Stimulated activated CD4-positive, alpha-beta T cell treated with anti-CD3 and anti-CD28 coated beads, TNF-alpha, amount 100 ng/mL, for 4 hours (primary cell): ENCODE measurements around the gene P2RY14.
A peak's percentile ranks its signal among the peaks of the same experiment; 100 is the strongest.
"Not testable (repeated sequence)": the region's sequence is repeated elsewhere in the genome, so short reads cannot be mapped to it uniquely, and the experiment has no call there.

Source experiments
- DNase-seq, 3 experiments: peaks; one replicate each; pipeline ENCODE4 v3.0.0-alpha.2; 2020; ENCODE audit warnings: low read depth in 3 of 3

The P2RY14 gene

DNA sequence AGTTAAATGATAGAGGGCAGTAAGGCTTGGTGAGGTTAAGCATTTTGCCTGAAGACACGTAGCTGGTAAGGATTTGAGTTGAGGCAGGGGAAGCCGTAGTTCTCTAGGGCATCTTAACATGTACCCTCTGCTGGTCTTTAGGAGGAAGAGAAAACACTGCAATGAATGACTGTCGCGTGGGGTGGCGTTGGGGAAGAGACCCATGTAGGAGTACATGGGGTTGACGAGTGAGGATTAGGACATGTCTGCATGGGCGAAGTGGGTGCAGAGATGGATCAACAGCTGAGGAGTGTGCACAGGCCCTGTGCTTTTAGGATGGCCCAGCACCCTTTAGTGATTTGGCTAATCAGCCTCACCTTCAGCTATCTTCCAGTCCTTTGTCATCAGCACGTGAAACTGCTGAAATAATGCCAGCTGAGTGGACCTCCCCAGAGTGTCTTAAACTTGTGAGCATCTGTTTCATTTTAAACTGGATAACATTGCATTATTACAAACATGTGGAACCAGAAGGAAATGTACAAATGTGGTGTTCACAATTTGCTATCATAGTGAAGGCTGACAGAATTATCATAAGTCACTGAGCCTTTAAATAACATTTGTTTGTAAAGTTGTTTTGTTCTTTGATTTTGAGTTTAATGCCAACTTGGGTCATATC is 15.3 kb downstream of the P2RY14 start:
- DNase-seq = no peak

DNA sequence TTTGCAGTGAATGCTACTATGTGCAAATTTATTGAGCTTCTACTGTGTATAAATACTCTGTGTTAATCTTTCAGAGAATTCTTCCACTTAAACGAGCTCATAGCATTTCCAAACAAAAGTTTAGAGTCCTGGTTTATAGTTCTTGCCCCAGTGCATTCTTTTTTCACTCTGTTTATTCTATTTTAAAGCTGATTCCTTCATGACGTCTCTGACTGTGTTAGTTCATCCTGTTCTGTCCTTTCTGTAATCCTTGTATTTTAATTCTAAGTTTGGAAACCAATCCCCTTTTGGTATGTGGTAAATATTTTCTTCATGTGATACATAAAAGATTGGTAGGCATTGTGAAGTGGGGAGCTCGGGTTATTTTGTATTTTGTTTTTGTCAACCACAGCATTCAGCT is 18.7 kb downstream of the P2RY14 start:
- DNase-seq = no peak

GRCh38 chr3:151256749-151257148 is 21.6 kb downstream of the P2RY14 start:
- DNase-seq = no peak

DNA sequence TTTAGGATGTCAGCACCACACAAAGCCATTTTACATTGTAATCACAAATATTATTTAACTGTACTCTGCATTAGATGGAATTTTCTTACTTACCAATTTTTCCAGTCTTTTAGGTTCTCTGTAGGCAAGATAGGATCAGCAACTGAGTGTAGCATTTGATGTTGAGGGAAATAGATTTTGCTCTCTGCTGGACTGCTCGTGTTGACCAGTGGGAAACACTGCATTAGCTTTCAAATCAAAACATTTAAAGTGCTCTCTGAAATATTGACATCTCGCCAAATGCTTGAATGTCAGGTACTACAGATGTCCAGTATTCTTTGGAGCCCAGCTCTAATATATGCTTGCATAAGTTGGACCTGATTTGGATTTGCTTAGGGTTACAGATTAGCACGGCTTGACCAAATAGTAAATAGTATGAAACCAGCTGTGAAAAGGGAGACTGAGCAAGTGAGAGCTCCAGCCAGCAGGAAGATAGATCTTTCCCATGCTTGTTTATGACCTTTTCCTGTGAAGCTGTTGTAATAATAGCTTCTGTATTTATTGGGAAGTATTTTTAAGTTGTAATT is 29.5 kb downstream of the P2RY14 start:
- DNase-seq = no peak

DNA sequence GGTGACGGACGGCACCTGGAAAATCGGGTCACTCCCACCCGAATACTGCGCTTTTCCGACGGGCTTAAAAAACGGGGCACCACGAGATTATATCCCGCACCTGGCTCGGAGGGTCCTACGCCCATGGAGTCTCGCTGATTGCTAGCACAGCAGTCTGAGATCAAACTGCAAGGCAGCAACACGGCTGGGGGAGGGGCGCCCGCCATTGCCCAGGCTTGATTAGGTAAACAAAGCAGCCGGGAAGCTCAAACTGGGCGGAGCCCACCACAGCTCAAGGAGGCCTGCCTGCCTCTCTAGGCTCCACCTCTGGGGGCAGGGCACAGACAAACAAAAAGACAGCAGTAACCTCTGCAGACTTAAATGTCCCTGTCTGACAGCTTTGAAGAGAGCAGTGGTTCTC is 36.3 kb downstream of the P2RY14 start:
- not testable (repeated sequence) for DNase-seq

DNA sequence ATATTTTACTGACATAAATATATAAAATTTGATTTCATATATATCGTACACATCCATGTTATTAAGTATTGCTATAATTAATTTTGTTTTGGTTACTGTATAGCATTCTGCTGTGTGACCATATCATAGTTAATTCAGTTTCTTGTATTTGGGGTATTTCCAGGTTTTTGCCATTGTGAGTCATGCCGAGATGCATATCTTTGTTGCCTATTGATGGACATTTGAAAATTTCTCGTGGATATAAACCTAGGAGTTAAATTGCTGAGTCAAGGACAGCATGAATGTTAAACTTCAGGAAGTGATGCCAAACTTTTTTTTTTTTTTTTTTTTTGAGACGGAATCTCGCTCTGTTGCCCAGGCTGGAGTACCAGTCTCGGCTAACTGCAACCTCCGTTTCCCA is 41.6 kb downstream of the P2RY14 start:
- no peak for DNase-seq

GRCh38 chr3:151236316-151236715 is 42.0 kb downstream of the P2RY14 start:
- no peak for DNase-seq

- no peak for DNase-seq
Measured at GRCh38 chr3:151234825-151235224, 43.5 kb downstream of the P2RY14 start.

DNA sequence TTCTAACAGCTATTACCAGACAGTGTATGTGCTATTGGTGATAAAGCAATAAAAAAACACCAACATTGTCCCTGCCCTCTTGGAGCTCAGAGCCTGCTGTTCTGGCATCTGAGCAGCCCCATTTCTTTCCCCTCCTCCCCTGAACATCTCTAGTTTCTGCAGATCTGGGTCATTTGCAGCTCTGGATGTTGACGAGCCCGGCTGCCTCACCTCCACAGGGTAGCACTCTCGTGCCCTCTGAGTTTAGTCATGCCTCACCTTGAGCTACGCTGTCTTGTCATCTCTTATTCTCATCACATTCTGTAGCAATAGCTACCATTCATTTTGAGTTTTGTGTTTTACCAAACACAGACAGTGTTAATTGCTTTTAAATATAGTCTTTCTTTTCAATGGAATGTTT is 45.4 kb downstream of the P2RY14 start:
- no peak for DNase-seq

DNA sequence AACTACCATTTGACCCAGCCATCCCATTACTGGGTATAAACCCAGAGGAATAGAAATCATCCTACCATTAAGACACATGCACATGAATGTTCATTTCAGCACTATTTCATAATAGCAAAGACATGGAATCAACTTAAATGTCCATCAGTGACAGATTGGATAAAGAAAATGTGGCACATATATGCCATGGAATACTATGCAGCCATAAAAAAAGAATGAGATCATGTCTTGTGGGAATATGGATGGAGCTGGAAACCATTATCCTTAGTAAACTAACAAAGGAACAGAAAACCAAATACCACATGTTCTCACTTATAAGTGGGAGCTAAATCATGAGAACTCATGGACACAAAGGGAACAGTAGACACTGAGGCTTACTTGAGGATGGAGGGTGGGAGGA is 45.9 kb downstream of the P2RY14 start:
- not testable (repeated sequence) for DNase-seq

DNA sequence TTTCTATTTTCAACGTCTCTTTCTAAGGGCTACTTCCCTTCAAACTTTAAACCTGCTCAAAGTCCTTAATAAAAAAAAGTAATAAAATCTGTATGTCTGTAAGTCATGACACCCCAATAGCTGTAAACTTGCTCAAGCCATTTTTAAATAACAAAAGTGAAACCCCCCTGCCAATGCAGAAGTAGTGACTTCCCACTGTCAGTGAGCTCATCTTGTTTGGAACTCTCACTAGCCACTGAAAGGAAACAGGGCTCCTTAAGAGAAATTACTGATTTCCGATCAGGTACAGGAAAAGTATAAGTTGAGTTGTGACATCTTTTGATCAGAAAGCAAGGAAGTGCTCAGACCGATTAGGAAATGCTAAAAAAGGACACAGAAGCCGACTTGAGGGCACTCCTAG is 47.7 kb downstream of the P2RY14 start:
- DNase-seq = no peak

DNA sequence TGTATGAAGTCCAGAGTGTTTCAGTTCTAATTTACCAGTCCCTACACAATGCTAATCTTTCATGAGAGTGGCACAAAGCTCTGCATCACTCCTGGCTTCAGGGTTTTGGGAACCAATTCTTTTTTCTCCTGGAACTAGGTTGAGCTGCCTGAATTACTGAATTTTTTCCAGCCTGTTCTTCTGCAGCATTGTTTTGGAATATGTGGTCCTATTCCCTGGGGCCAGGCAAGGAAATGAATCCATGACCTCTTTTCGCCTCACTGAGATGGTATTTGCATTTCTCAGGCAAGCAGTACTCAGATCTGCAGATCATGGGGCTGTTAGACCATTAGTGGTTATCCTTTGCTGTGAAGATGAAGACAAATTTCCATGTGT is 49.7 kb downstream of the P2RY14 start:
- DNase-seq = no peak

GRCh38 chr3:151227807-151228665 is 50.3 kb downstream of the P2RY14 start:
- DNase-seq = peak; percentile 48 to 71 (median 54)

GRCh38 chr3:151227266-151227806 is 51.0 kb downstream of the P2RY14 start:
- no peak for DNase-seq

DNA sequence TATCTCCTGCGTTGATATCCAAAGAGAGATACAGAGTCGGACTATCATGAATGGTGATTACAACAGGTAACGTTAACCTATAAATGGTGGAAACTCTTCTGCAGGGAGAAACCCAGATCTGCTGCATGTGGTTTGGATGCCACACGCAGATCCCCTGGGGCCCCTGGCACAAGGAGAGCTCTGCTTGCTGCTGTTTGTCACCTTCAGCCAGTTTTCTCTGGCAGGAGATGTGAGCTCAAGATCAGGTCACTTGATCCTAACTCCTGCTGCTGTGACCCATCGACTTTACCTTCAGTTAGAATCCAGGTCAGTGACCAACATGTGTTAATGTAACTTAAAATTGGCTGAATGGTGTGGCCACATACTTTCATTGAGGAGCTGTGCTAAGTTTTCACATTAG is 51.5 kb downstream of the P2RY14 start:
- no peak for DNase-seq

DNA sequence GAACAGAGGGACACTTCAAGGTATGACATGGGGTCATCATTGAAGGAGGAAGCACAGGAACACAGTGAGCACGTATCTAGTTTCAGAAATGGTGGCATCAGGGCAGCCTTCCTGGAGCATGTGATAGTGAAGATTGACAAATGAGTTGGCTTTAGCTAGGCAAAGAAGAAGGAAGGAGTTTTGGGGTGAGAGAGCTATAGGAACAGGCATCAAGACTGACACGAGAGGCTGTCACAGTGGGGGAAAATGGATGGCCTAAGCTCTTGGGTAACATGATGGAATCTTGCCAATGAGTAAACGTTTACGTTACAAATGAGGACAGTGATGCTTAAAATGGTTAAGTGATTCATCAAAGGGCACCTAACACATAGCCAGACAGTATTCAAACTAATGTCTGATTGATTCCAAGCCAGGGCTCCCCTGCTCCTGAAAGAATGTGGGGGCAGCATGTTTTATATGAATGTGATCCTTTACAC is 52.2 kb downstream of the P2RY14 start:
- DNase-seq = no peak

- no peak for DNase-seq
Measured at GRCh38 chr3:151225040-151225975, 53.0 kb downstream of the P2RY14 start.

GRCh38 chr3:151224268-151224866 is 54.0 kb downstream of the P2RY14 start:
- DNase-seq = no peak

DNA sequence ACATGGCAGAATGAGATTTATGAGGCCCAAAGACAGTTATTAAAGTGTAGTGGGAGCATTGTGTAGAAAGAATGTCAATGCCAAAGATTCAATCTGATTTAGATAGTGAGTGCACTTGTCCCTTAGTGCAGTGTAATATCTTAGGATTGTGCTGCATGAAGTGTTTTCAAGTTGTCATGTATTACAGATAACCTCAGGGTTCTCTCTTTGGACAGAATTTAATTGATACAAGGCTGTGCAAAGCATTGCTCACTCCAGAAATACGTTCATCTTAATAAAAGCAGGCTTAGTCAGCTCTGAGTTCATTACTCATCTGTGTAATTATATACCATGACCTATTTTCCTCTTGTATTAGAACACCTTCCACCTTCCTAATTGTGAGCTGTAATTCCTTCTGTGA is 59.3 kb downstream of the P2RY14 start:
- DNase-seq = no peak

GRCh38 chr3:151218136-151218535 is 60.2 kb downstream of the P2RY14 start:
- no peak for DNase-seq
